H9 (cell line): ENCODE results near the gene MAPKAPK2. TPM values are rescaled to one million over a fixed set of nuclear protein-coding genes. Genes with fewer than 3 reads are reported as not detected.

ENCODE experiments used
- DNase-seq: peaks from one replicate; pipeline ENCODE4 v3.0.0-alpha.2; 2017
- H2AFZ ChIP-seq: one replicate; pipeline ENCODE4 v1.6.1; 2013; ENCODE audit warnings: mild to moderate bottlenecking, low read length, control low read depth, moderate library complexity
- H2AK5ac ChIP-seq: 2 replicates; pipeline ENCODE4 v1.6.1; 2013; ENCODE audit warnings: low read length, control low read depth, mixed read lengths; ENCODE audit not compliant: insufficient read length
- H2BK120ac ChIP-seq: one replicate; pipeline ENCODE4 v1.6.1; 2013; ENCODE audit warnings: low read depth, mild to moderate bottlenecking, low read length, control low read depth, inconsistent platforms; ENCODE audit not compliant: poor library complexity, severe bottlenecking
- H2BK12ac ChIP-seq: 2 replicates; pipeline ENCODE4 v1.6.1; 2013; ENCODE audit warnings: low read length, control low read depth, mixed read lengths, low read depth; ENCODE audit not compliant: insufficient read length
- H2BK15ac ChIP-seq: 2 replicates; pipeline ENCODE4 v1.6.1; 2013; ENCODE audit warnings: low read depth, low read length, control low read depth
- H2BK20ac ChIP-seq: one replicate; pipeline ENCODE4 v1.6.1; 2013; ENCODE audit warnings: low read depth, mild to moderate bottlenecking, low read length, control low read depth, inconsistent platforms; ENCODE audit not compliant: poor library complexity, severe bottlenecking
- H2BK5ac ChIP-seq: 2 replicates; pipeline ENCODE4 v1.6.1; 2013; ENCODE audit warnings: low read length, control low read depth, mixed read lengths; ENCODE audit not compliant: insufficient read length
- H3K14ac ChIP-seq: 2 replicates; pipeline ENCODE4 v1.6.1; 2013; ENCODE audit warnings: low read length, control low read depth; ENCODE audit not compliant: insufficient read depth
- H3K18ac ChIP-seq: 2 replicates; pipeline ENCODE4 v1.6.1; 2013; ENCODE audit warnings: low read depth, mild to moderate bottlenecking, mixed read lengths, low read length, control low read depth; ENCODE audit not compliant: insufficient read length
- H3K23ac ChIP-seq: 2 replicates; pipeline ENCODE4 v1.6.1; 2013; ENCODE audit warnings: low read length, control low read depth, mixed read lengths, low read depth; ENCODE audit not compliant: insufficient read length
- H3K23me2 ChIP-seq: 2 replicates; pipeline ENCODE4 v1.6.1; 2013; ENCODE audit warnings: low read depth, mild to moderate bottlenecking, mixed read lengths, low read length, control low read depth; ENCODE audit not compliant: insufficient read length, poor library complexity, severe bottlenecking
- H3K27ac ChIP-seq: 2 replicates; pipeline ENCODE4 v1.5.1; 2013; ENCODE audit warnings: low read length, control low read depth, mixed read lengths, low read depth; ENCODE audit not compliant: insufficient read length
- H3K27me3 ChIP-seq: 2 replicates; pipeline ENCODE4 v1.6.1; 2013; ENCODE audit warnings: low read length, control low read depth, inconsistent platforms; ENCODE audit not compliant: insufficient read depth
- H3K4ac ChIP-seq: 2 replicates; pipeline ENCODE4 v1.6.1; 2013; ENCODE audit warnings: low read depth, mild to moderate bottlenecking, control low read depth, inconsistent platforms, low read length, moderate library complexity
- H3K4me1 ChIP-seq: 2 replicates; pipeline ENCODE4 v1.6.1; 2013; ENCODE audit warnings: low read length, control low read depth, inconsistent platforms; ENCODE audit not compliant: insufficient read depth
- H3K4me2 ChIP-seq: 2 replicates; pipeline ENCODE4 v1.6.1; 2013; ENCODE audit warnings: low read length, control low read depth, mixed read lengths; ENCODE audit not compliant: insufficient read length, insufficient read depth
- H3K56ac ChIP-seq: 2 replicates; pipeline ENCODE4 v1.6.1; 2013; ENCODE audit warnings: low read depth, mild to moderate bottlenecking, mixed read lengths, low read length, control low read depth; ENCODE audit not compliant: insufficient read length
- H3K79me1 ChIP-seq: 2 replicates; pipeline ENCODE4 v1.6.1; 2013; ENCODE audit warnings: low read depth, mild to moderate bottlenecking, moderate library complexity, low read length, control low read depth, inconsistent platforms; ENCODE audit not compliant: insufficient read depth, poor library complexity, severe bottlenecking
- H3K79me2 ChIP-seq: 2 replicates; pipeline ENCODE4 v1.6.1; 2013; ENCODE audit warnings: low read length, control low read depth, inconsistent platforms; ENCODE audit not compliant: insufficient read depth
- H3K9ac ChIP-seq: 2 replicates; pipeline ENCODE4 v1.6.1; 2013; ENCODE audit warnings: low read length, control low read depth, mixed read lengths; ENCODE audit not compliant: insufficient read length; ENCODE audit errors: extremely low read depth
- H3K9me3 ChIP-seq: one replicate; pipeline ENCODE4 v1.6.1; 2013; ENCODE audit warnings: low read depth, low read length, inconsistent platforms; ENCODE audit not compliant: control insufficient read depth
- H3T11ph ChIP-seq: one replicate; pipeline ENCODE4 v1.6.1; 2013; ENCODE audit warnings: mild to moderate bottlenecking, low read length, control low read depth, inconsistent platforms
- H4K20me1 ChIP-seq: one replicate; pipeline ENCODE4 v1.6.1; 2013; ENCODE audit not compliant: control insufficient read depth, insufficient read length, insufficient read depth
- H4K5ac ChIP-seq: 2 replicates; pipeline ENCODE4 v1.6.1; 2013; ENCODE audit warnings: low read depth, mild to moderate bottlenecking, mixed read lengths, low read length, control low read depth; ENCODE audit not compliant: insufficient read length
- H4K8ac ChIP-seq: replicated peaks from 2 replicates; pipeline ENCODE4 v1.6.1; 2013; ENCODE audit warnings: low read length, control low read depth, mixed read lengths, low read depth; ENCODE audit not compliant: insufficient read length
- H4K91ac ChIP-seq: 2 replicates; pipeline ENCODE4 v1.6.1; 2013; ENCODE audit warnings: low read depth, mild to moderate bottlenecking, moderate library complexity, mixed read lengths, low read length, control low read depth; ENCODE audit not compliant: insufficient read length
- H3K27ac Mint-ChIP-seq, 3 experiments: 2 replicates in 2 of 3; 3 replicates in 1 of 3; pipeline ENCODE4 v1.8.0; 2020 to 2021; ENCODE audit warnings: mixed read lengths in 3 of 3, mild to moderate bottlenecking in 1 of 3, moderate library complexity in 1 of 3
- H3K27me3 Mint-ChIP-seq: 2 replicates; pipeline ENCODE4 v1.8.0; 2021; ENCODE audit warnings: low read depth, mild to moderate bottlenecking, moderate library complexity, mixed read lengths
- H3K36me3 Mint-ChIP-seq, 3 experiments: 2 replicates in 2 of 3; 3 replicates in 1 of 3; pipeline ENCODE4 v1.8.0; 2020 to 2021; ENCODE audit warnings: low read depth in 3 of 3, mixed read lengths in 3 of 3; ENCODE audit not compliant: insufficient read depth in 1 of 3
- H3K4me1 Mint-ChIP-seq, 2 experiments: 2 replicates each; pipeline ENCODE4 v1.8.0; 2020; ENCODE audit warnings: mixed read lengths in 2 of 2
- H3K4me3 Mint-ChIP-seq, 2 experiments: 2 replicates in 1 of 2; 3 replicates in 1 of 2; pipeline ENCODE4 v1.8.0; 2020 to 2021; ENCODE audit warnings: mild to moderate bottlenecking in 2 of 2, mixed read lengths in 2 of 2, moderate library complexity in 1 of 2
- H3K9me3 Mint-ChIP-seq, 2 experiments: 2 replicates in 1 of 2; 3 replicates in 1 of 2; pipeline ENCODE4 v1.8.0; 2020; ENCODE audit warnings: mild to moderate bottlenecking in 2 of 2, mixed read lengths in 2 of 2, moderate library complexity in 1 of 2
- CTCF ChIP-seq: fragments of 200-600 bp; sonication (generic); conservative IDR thresholded peaks from 3 replicates; pipeline ENCODE4 v1.8.0; 2021; ENCODE audit warnings: antibody characterized with exemption, mild to moderate bottlenecking
- WGBS: extraction: QIAGEN DNeasy Blood & Tissue Kit; methylation state at CpG from one replicate; pipeline ENCODE4 v1.1.7; 2013; ENCODE audit warnings: missing lambda C conversion rate, low lambda C conversion rate, mixed read lengths; ENCODE audit not compliant: insufficient read length; ENCODE audit errors: extremely low coverage; 5-methylcytosine and 5-hydroxymethylcytosine counted together
- total RNA-seq: library from RNA; stranded (reverse); gene quantifications from 2 replicates; pipeline ENCODE4 v1.2.1, GENCODE V29; 2021

MAPKAPK2 gene
- total RNA-seq, 1 experiment from 2014 or later: 50.1 TPM

GRCh38 chr1:206715552-206716158 is 30.9 kb downstream of the MAPKAPK2 start:
- H2BK5ac ChIP-seq: no peak overlapping the region
- no peak overlapping the region for H4K8ac ChIP-seq
- WGBS: no CpG with 5 or more reads among the region's 3 CpGs
- no peak overlapping the region for H2AFZ ChIP-seq
- no peak overlapping the region for H3K14ac ChIP-seq
- H3K27ac Mint-ChIP-seq: no peak overlapping the region
- H3K23me2 ChIP-seq: no peaks in the 10 kb centered on the region
- H2BK12ac ChIP-seq: no peak overlapping the region
- no peak overlapping the region for H3K4ac ChIP-seq
- no peak overlapping the region for H3K23ac ChIP-seq
- H3K9me3 Mint-ChIP-seq: no peaks in the 10 kb centered on the region
- no peaks in the 10 kb centered on the region for H4K20me1 ChIP-seq
- no peak overlapping the region for H3K56ac ChIP-seq
- no peaks in the 10 kb centered on the region for H3K27me3 Mint-ChIP-seq
- H3K27ac ChIP-seq: no peak overlapping the region
- H3K18ac ChIP-seq: no peak overlapping the region
- no peak overlapping the region for H3K9ac ChIP-seq
- no peak overlapping the region for H3T11ph ChIP-seq
- H3K79me1 ChIP-seq: peaks cover 9% of the 10 kb centered on the region
- H4K5ac ChIP-seq: no peak overlapping the region
- H3K9me3 ChIP-seq: no peaks in the 10 kb centered on the region
- no peaks in the 10 kb centered on the region; the same call in 1 of the 2 replicates for H3K79me2 ChIP-seq
- no peak for TF ChIP-seq CTCF
- no peak for DNase-seq
- no peak overlapping the region for H2AK5ac ChIP-seq
- H2BK120ac ChIP-seq: no peak overlapping the region
- no peak overlapping the region for H2BK15ac ChIP-seq
- no peak overlapping the region for H3K4me2 ChIP-seq
- H3K4me3 Mint-ChIP-seq: no peak overlapping the region
- no peak overlapping the region for H2BK20ac ChIP-seq
- no peak overlapping the region for H4K91ac ChIP-seq
- H3K4me1 Mint-ChIP-seq: peaks cover 6 to 9% of the 10 kb centered on the region in 2 experiments
- H3K4me1 ChIP-seq: no peaks in the 10 kb centered on the region; the same call in 1 of the 2 replicates
- H3K36me3 Mint-ChIP-seq: no peaks in the 10 kb centered on the region
- H3K27me3 ChIP-seq: no peaks in the 10 kb centered on the region
